Measurements from ENCODE around the gene MEGF11.

The MEGF11 gene

GRCh38 chr15:65960586-65960985, 293.0 kb downstream of the MEGF11 start:
- ATAC-seq, result no peak

GRCh38 chr15:65958835-65959234, 294.7 kb downstream of the MEGF11 start:
- no peak for ATAC-seq
- no peak for TF ChIP-seq TOX (CRISPR knock-in tag; IDR thresholded peaks at IDR 0.05; ENCODE audit: borderline replicate concordance)

More at GRCh38 chr15:65960586-65960985, 293.0 kb downstream of the MEGF11 start:
- TF ChIP-seq CSDC2 (CRISPR knock-in tag; IDR thresholded peaks at IDR 0.05) (no peak), RARB (CRISPR knock-in tag; IDR thresholded peaks at IDR 0.05) (no peak), ZFP30 (CRISPR knock-in tag; IDR thresholded peaks at IDR 0.05) (no peak), TOX (CRISPR knock-in tag; IDR thresholded peaks at IDR 0.05; ENCODE audit: borderline replicate concordance) (no peak), ZC3H10 (CRISPR knock-in tag; IDR thresholded peaks at IDR 0.05) (no peak), ARNTL (CRISPR knock-in tag; IDR thresholded peaks at IDR 0.05; ENCODE audit: borderline replicate concordance, low read depth) (no peak), ZFP3 (CRISPR knock-in tag; IDR thresholded peaks at IDR 0.05) (no peak), BACH2 (CRISPR knock-in tag; IDR thresholded peaks at IDR 0.05; ENCODE audit: borderline replicate concordance) (no peak), ISL1 (CRISPR knock-in tag; IDR thresholded peaks at IDR 0.05) (no peak), TSHZ2 (CRISPR knock-in tag; IDR thresholded peaks at IDR 0.05) (no peak), ZNF565 (CRISPR knock-in tag; conservative IDR thresholded peaks at IDR 0.05; ENCODE audit: low read depth) (no peak), CSRNP3 (CRISPR knock-in tag; IDR thresholded peaks at IDR 0.05) (no peak), PPARA (CRISPR knock-in tag; IDR thresholded peaks at IDR 0.05; ENCODE audit: borderline replicate concordance) (no peak), CREB5 (CRISPR knock-in tag; IDR thresholded peaks at IDR 0.05; ENCODE audit: low read depth) (no peak), PATZ1 (CRISPR knock-in tag; IDR thresholded peaks at IDR 0.05; ENCODE audit: borderline replicate concordance) (no peak), TCF4 (CRISPR knock-in tag; IDR thresholded peaks at IDR 0.05; ENCODE audit: borderline replicate concordance) (no peak)

GRCh38 chr15:65957451-65957850, 296.1 kb downstream of the MEGF11 start:
- TF ChIP-seq ZFP3 (CRISPR knock-in tag; IDR thresholded peaks at IDR 0.05), result no peak
- TF ChIP-seq ZNF8 (CRISPR knock-in tag; IDR thresholded peaks at IDR 0.05), result no peak
- TF ChIP-seq TCF4 (CRISPR knock-in tag; IDR thresholded peaks at IDR 0.05; ENCODE audit: borderline replicate concordance), result no peak
- no peak for TF ChIP-seq TSHZ2 (CRISPR knock-in tag; IDR thresholded peaks at IDR 0.05)
- no peak for TF ChIP-seq RARB (CRISPR knock-in tag; IDR thresholded peaks at IDR 0.05)
- no peak for TF ChIP-seq OSR1 (CRISPR knock-in tag; IDR thresholded peaks at IDR 0.05)
- no peak for TF ChIP-seq ARNTL (CRISPR knock-in tag; IDR thresholded peaks at IDR 0.05; ENCODE audit: borderline replicate concordance, low read depth)
- TF ChIP-seq GLIS3 (CRISPR knock-in tag; IDR thresholded peaks at IDR 0.05), result no peak
- TF ChIP-seq ISL1 (CRISPR knock-in tag; IDR thresholded peaks at IDR 0.05), result no peak
- no peak for ATAC-seq
